Activated T-cell treated with anti-CD3 and anti-CD28 coated beads, Interleukin-2, amount 50 U/mL, for 24 hours (primary cell): Measurements from ENCODE around the gene XRCC3.
"Not testable (repeated sequence)": the region's sequence is repeated elsewhere in the genome, so short reads cannot be mapped to it uniquely, and the experiment has no call there.

Experiments used
- DNase-seq: peaks from one replicate; pipeline ENCODE4 v3.0.0-alpha.2; 2020
- H3K27ac Mint-ChIP-seq: 2 replicates; pipeline ENCODE4 v1.8.0; 2020; ENCODE audit warnings: mild to moderate bottlenecking, mixed read lengths
- H3K27me3 Mint-ChIP-seq: 2 replicates; pipeline ENCODE4 v1.8.0; 2020; ENCODE audit warnings: mixed read lengths
- H3K36me3 Mint-ChIP-seq: 2 replicates; pipeline ENCODE4 v1.8.0; 2020; ENCODE audit warnings: low read depth, mixed read lengths
- H3K4me1 Mint-ChIP-seq: 2 replicates; pipeline ENCODE4 v1.8.0; 2020; ENCODE audit warnings: low read depth, mixed read lengths
- H3K4me3 Mint-ChIP-seq: 2 replicates; pipeline ENCODE4 v1.8.0; 2020; ENCODE audit warnings: mild to moderate bottlenecking, moderate library complexity, mixed read lengths
- H3K9me3 Mint-ChIP-seq: 2 replicates; pipeline ENCODE4 v1.8.0; 2020; ENCODE audit warnings: mixed read lengths

XRCC3 gene

GRCh38 chr14:103699901-103700752 lies 15.1 kb downstream of the XRCC3 start:
- H3K36me3 Mint-ChIP-seq, result peaks cover 91% of the 10 kb centered on the region
- peaks cover 7% of the 10 kb centered on the region for H3K4me1 Mint-ChIP-seq
- no peaks in the 10 kb centered on the region for H3K9me3 Mint-ChIP-seq
- H3K27ac Mint-ChIP-seq, result peak overlapping the region; percentile 77
- H3K27me3 Mint-ChIP-seq, result no peaks in the 10 kb centered on the region
- no peak overlapping the region for H3K4me3 Mint-ChIP-seq
- no peak for DNase-seq

- DNase-seq, result no peak
- Mint-ChIP-seq H3K4me3 (no peak overlapping the region), H3K27ac (peak overlapping the region; percentile 77), H3K4me1 (peaks cover 7% of the 10 kb centered on the region), H3K27me3 (no peaks in the 10 kb centered on the region), H3K36me3 (peaks cover 91% of the 10 kb centered on the region), H3K9me3 (no peaks in the 10 kb centered on the region)
Observed at GRCh38 chr14:103699261-103699661, 16.0 kb downstream of the XRCC3 start.

- no peak for DNase-seq
- H3K27me3 Mint-ChIP-seq, result no peaks in the 10 kb centered on the region
- peak overlapping the region; percentile 77 for H3K27ac Mint-ChIP-seq
- H3K9me3 Mint-ChIP-seq, result no peaks in the 10 kb centered on the region
- H3K4me1 Mint-ChIP-seq, result peaks cover 7% of the 10 kb centered on the region
- peaks cover 92% of the 10 kb centered on the region for H3K36me3 Mint-ChIP-seq
- no peak overlapping the region for H3K4me3 Mint-ChIP-seq
Observed at GRCh38 chr14:103698380-103699260, 16.6 kb downstream of the XRCC3 start.

- H3K4me1 Mint-ChIP-seq, result peaks cover 7% of the 10 kb centered on the region
- H3K36me3 Mint-ChIP-seq, result peaks cover 92% of the 10 kb centered on the region
- peak overlapping the region; percentile 82 for H3K27ac Mint-ChIP-seq
- no peak overlapping the region for H3K4me3 Mint-ChIP-seq
- no peaks in the 10 kb centered on the region for H3K9me3 Mint-ChIP-seq
- no peaks in the 10 kb centered on the region for H3K27me3 Mint-ChIP-seq
- no peak for DNase-seq
Observed at GRCh38 chr14:103697603-103698379, 17.5 kb downstream of the XRCC3 start.

GRCh38 chr14:103697206-103697602 lies 18.0 kb downstream of the XRCC3 start:
- Mint-ChIP-seq H3K27ac (peak overlapping the region; percentile 82), H3K27me3 (no peaks in the 10 kb centered on the region), H3K36me3 (peaks cover 90% of the 10 kb centered on the region), H3K4me3 (no peak overlapping the region), H3K4me1 (peaks cover 7% of the 10 kb centered on the region), H3K9me3 (no peaks in the 10 kb centered on the region)
- DNase-seq, result no peak

GRCh38 chr14:103696466-103697071 lies 18.7 kb downstream of the XRCC3 start:
- H3K4me3 Mint-ChIP-seq, result no peak overlapping the region
- peaks cover 7% of the 10 kb centered on the region for H3K4me1 Mint-ChIP-seq
- DNase-seq, result no peak
- peaks cover 90% of the 10 kb centered on the region for H3K36me3 Mint-ChIP-seq
- H3K27me3 Mint-ChIP-seq, result no peaks in the 10 kb centered on the region
- H3K9me3 Mint-ChIP-seq, result no peaks in the 10 kb centered on the region
- peak overlapping the region; percentile 82 for H3K27ac Mint-ChIP-seq

- Mint-ChIP-seq H3K27ac (peak overlapping the region; percentile 82), H3K4me1 (peaks cover 7% of the 10 kb centered on the region)
Observed at GRCh38 chr14:103696070-103696402, 19.2 kb downstream of the XRCC3 start.

GRCh38 chr14:103695296-103696069 lies 19.8 kb downstream of the XRCC3 start:
- Mint-ChIP-seq H3K27me3 (no peaks in the 10 kb centered on the region), H3K9me3 (no peaks in the 10 kb centered on the region), H3K4me3 (no peak overlapping the region), H3K27ac (peak overlapping the region; percentile 63), H3K4me1 (peaks cover 7% of the 10 kb centered on the region), H3K36me3 (peaks cover 87% of the 10 kb centered on the region)
- no peak for DNase-seq

More at GRCh38 chr14:103696070-103696402, 19.2 kb downstream of the XRCC3 start:
- Mint-ChIP-seq H3K27me3 (no peaks in the 10 kb centered on the region), H3K36me3 (peaks cover 86% of the 10 kb centered on the region), H3K4me3 (no peak overlapping the region), H3K9me3 (no peaks in the 10 kb centered on the region)
- no peak for DNase-seq

- H3K36me3 Mint-ChIP-seq, result peaks cover 85% of the 10 kb centered on the region
- H3K27me3 Mint-ChIP-seq, result no peaks in the 10 kb centered on the region
- no peak overlapping the region for H3K4me3 Mint-ChIP-seq
- peak overlapping the region; percentile 66 for H3K27ac Mint-ChIP-seq
- H3K4me1 Mint-ChIP-seq, result peaks cover 7% of the 10 kb centered on the region
- DNase-seq, result no peak
- H3K9me3 Mint-ChIP-seq, result no peaks in the 10 kb centered on the region
Observed at GRCh38 chr14:103694572-103695026, 20.7 kb downstream of the XRCC3 start.

- no peaks in the 10 kb centered on the region for H3K27me3 Mint-ChIP-seq
- peak; percentile 22 for DNase-seq
- peaks cover 87% of the 10 kb centered on the region for H3K36me3 Mint-ChIP-seq
- H3K27ac Mint-ChIP-seq, result no peak overlapping the region
- no peaks in the 10 kb centered on the region for H3K9me3 Mint-ChIP-seq
- no peak overlapping the region for H3K4me3 Mint-ChIP-seq
- peaks cover 7% of the 10 kb centered on the region for H3K4me1 Mint-ChIP-seq
Observed at GRCh38 chr14:103693515-103693914, 21.7 kb downstream of the XRCC3 start.

GRCh38 chr14:103692871-103693270 lies 22.4 kb downstream of the XRCC3 start:
- peaks cover 87% of the 10 kb centered on the region for H3K36me3 Mint-ChIP-seq
- H3K9me3 Mint-ChIP-seq, result no peaks in the 10 kb centered on the region
- H3K27ac Mint-ChIP-seq, result peak overlapping the region; percentile 44
- H3K4me1 Mint-ChIP-seq, result peaks cover 7% of the 10 kb centered on the region
- H3K4me3 Mint-ChIP-seq, result no peak overlapping the region
- no peak for DNase-seq
- no peaks in the 10 kb centered on the region for H3K27me3 Mint-ChIP-seq

- Mint-ChIP-seq H3K27me3 (no peaks in the 10 kb centered on the region), H3K36me3 (peaks cover 84% of the 10 kb centered on the region), H3K9me3 (no peaks in the 10 kb centered on the region), H3K27ac (no peak overlapping the region), H3K4me3 (no peak overlapping the region), H3K4me1 (peaks cover 6% of the 10 kb centered on the region)
- peak; percentile 12 for DNase-seq
Observed at GRCh38 chr14:103692159-103692558, 23.1 kb downstream of the XRCC3 start.

- Mint-ChIP-seq H3K27ac (peak overlapping the region; percentile 37), H3K36me3 (peaks cover 84% of the 10 kb centered on the region)
- not testable (repeated sequence) for H3K27me3 Mint-ChIP-seq, H3K9me3 Mint-ChIP-seq, H3K4me1 Mint-ChIP-seq, DNase-seq, H3K4me3 Mint-ChIP-seq
Observed at GRCh38 chr14:103691655-103692054, 23.6 kb downstream of the XRCC3 start.
